GM13977 (cell line): ENCODE measurements around the gene ZMIZ1.
A peak's percentile ranks its signal among the peaks of the same experiment; 100 is the strongest.

Experiments used
- DNase-seq: peaks from one replicate; pipeline ENCODE4 v3.0.0; 2012; ENCODE audit warnings: low spot score
- CTCF ChIP-seq: IDR thresholded peaks from 2 replicates; pipeline ENCODE4 v1.5.1; 2012; ENCODE audit warnings: mild to moderate bottlenecking, control low read depth; ENCODE audit not compliant: insufficient read depth; ENCODE audit errors: extremely low read depth, missing control alignments
- in situ Hi-C: fragments of 300-500 bp; cut with MboI; formaldehyde crosslinking; loops from one replicate; pipeline ENCODE4 v1.12.0; 2022; ENCODE audit warnings: low sequenced_read_pairs, low pct_unique_long_range_greater_than_20kb, mixed read lengths, inconsistent platforms; ENCODE audit not compliant: unreplicated experiment

ZMIZ1 gene

DNA sequence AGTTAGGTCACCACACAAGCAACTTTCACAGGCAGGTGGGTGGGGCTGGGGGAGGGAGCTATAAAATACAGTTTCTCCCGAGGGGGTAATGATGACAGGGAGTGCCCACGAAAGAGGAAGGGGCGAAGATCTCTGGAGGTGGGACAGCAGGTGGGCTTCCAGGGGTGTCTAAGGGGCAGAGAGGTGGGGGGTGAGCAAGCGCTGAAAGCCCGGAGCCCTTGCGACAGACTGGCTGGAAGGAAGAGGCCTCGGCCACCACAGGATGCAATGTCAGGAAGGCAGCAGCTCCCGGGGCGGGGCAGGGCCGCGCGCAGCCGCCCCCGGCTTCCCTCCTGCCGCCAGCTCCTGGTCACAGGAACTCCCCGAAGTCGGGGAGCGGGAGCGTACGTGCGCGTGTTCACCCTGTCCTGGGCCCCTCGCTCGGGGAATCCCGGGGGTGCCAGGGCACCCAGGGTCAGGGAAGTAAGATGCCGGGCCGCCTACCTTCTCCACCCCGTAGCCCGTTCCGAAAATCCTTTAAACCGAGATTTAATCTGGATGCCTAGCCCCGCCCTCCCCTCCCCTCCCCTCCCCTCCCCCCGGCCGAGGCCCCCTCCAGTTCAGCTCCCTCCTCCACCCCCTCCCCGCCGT is 173.3 kb downstream of the ZMIZ1 start:
- no peak for TF ChIP-seq CTCF
- in situ Hi-C loops, result no loop called here
- DNase-seq, result peak; percentile 84

GRCh38 chr10:79242620-79243152 is 173.9 kb downstream of the ZMIZ1 start:
- DNase-seq, result peak; percentile 91
- in situ Hi-C loops, result no loop called here
- TF ChIP-seq CTCF, result no peak

GRCh38 chr10:79243181-79244067 is 174.7 kb downstream of the ZMIZ1 start:
- no peak for TF ChIP-seq CTCF
- in situ Hi-C loops, result no loop called here
- peak; percentile 85 for DNase-seq

GRCh38 chr10:79244068-79244442 is 175.3 kb downstream of the ZMIZ1 start:
- TF ChIP-seq CTCF, result no peak
- peak; percentile 62 for DNase-seq
- in situ Hi-C loops, result no loop called here

DNA sequence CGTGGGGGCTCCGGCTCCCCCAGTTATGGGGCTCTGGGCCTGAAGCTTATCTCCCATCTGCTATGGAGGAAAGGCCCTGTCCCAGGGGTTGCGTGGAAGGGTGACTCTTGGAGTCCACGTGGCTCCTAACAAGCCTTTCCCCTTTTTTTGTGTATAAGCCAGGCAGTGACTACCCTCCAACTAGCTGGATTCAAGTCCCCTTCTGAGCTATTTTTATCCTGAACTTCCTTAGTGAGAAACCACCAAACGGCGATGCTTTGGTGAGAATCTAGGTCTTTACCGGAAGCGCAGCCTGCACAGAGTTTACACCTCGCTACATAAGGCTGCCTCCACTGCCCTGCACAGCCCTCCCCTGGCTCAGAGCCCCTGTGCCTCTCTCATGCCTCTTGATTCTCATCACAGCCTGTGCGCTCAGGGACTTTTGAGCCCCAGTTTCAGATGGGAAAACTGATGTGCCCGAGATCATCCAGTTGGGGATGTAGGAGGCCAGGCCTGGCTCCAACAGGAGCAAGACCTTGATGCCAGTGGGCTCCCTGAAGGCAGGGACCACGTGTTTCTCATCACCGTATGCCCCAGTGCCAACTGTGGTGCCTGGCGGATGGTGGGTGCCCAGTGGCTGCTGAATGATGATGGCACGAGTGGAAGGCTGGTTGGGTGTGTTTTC is 176.2 kb downstream of the ZMIZ1 start:
- DNase-seq, result peak; percentile 75
- no peak for TF ChIP-seq CTCF
- in situ Hi-C loops, result no loop called here

DNA sequence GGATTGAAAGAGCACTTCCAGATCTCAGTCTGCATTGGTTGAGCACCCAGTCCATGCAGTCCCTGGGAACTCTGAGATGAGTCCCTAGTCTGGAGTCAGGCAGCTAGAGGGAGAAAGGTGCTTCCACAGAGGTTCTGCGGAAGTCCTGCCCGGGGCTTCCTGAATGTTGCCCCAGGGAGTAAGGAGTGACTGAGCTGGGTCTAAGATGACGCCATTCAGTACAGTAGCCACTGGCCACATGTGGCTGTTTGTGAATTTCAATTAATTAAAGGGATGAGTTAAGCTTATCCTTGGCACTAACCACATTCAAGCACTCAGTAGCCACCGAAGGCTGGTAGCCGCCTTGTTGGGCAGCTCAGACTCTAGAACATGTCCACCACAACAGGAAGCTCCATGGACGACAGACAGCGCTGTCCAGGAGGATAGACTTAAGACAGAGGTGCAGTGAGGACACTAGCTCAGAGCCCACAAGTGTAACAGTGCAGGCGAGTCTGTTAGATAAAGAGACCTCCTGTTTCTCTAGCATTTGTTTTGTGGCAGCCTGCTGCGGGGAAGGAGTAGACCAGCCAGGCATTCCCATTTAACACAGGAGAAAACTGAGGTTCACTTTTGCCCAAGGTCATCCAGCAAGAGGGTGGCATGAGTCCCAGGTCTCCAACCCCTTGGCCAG is 176.9 kb downstream of the ZMIZ1 start:
- no peak for TF ChIP-seq CTCF
- DNase-seq, result no peak
- in situ Hi-C loops, result no loop called here
